Left lung (tissue), 10 donors: Measurements from ENCODE around the gene TRPV2. TPM values are rescaled to one million over a fixed set of nuclear protein-coding genes. Genes with fewer than 3 reads are reported as not detected.

Source experiments
- ATAC-seq: fragments of 200-7000 bp; cut with Tn5 transposase; one replicate; pipeline ENCODE4 v1.9.1; 2020; ENCODE audit warnings: moderate library complexity
- DNase-seq, 4 donors: peaks; one replicate each; pipeline ENCODE4 v3.0.0-alpha.2; 2013 to 2020
- H3K27ac ChIP-seq, 2 donors: fragments of 200-600 bp; sonication (generic) in 1 of 2; one replicate each; pipeline versions ENCODE4 v1.5.0 to v1.8.0; 2020 to 2021
- H3K27me3 ChIP-seq, 2 donors: fragments of 200-600 bp; sonication (generic) in 1 of 2; one replicate each; pipeline versions ENCODE4 v1.5.0 to v1.8.0; 2020 to 2021
- H3K36me3 ChIP-seq, 2 donors: fragments of 200-600 bp; sonication (generic) in 1 of 2; one replicate each; pipeline versions ENCODE4 v1.5.0 to v1.8.0; 2020 to 2021
- H3K4me1 ChIP-seq, 2 donors: fragments of 200-600 bp; one replicate each; pipeline ENCODE4 v1.8.0; 2021
- H3K4me3 ChIP-seq, 2 donors: fragments of 200-600 bp; sonication (generic) in 1 of 2; one replicate each; pipeline versions ENCODE4 v1.5.0 to v1.8.0; 2020 to 2021; ENCODE audit warnings: mild to moderate bottlenecking in 1 of 2
- H3K9me3 ChIP-seq, 2 donors: fragments of 200-600 bp; sonication (generic) in 1 of 2; one replicate each; pipeline versions ENCODE4 v1.5.0 to v1.8.0; 2020 to 2021
- intact Hi-C, 2 donors: fragments of 100-400 bp; cut with DNase I; formaldehyde crosslinking; loops; one replicate each; pipeline versions ENCODE4 v1.11.2 to v1.14.2; 2022
- polyA plus RNA-seq, 6 donors: library from polyadenylated mRNA; unstranded; fragments of 120-200 nt; gene quantifications; one replicate each; pipeline ENCODE4 v1.2.1, GENCODE V29; 2013; ENCODE audit not compliant: insufficient read length in 6 of 6
- total RNA-seq, 2 donors: library from RNA; stranded (reverse); fragmentation: NEBNext Ultra II Directional; extraction: Animal tissue kit (Norgen Biotek cat#: 25700); gene quantifications; one replicate each; pipeline ENCODE4 v1.2.1, GENCODE V29; 2021
- TF ChIP-seq, protein P1 (sequence below), 2 donors: fragments of 200-600 bp; sonication (generic) in 1 of 2; IDR thresholded peaks; one replicate each; pipeline versions ENCODE4 v1.5.0 to v1.8.0; 2021; ENCODE audit warnings: antibody characterized with exemption in 2 of 2
- donor health status: DM: no; HTN: yes; CAD: no.
- donor health status: DM: no; HTN: no; CAD: no.

TRPV2 gene
- total and polyA plus RNA-seq, 8 donors = 9.2 to 97.7 (median 12.2) TPM

DNA sequence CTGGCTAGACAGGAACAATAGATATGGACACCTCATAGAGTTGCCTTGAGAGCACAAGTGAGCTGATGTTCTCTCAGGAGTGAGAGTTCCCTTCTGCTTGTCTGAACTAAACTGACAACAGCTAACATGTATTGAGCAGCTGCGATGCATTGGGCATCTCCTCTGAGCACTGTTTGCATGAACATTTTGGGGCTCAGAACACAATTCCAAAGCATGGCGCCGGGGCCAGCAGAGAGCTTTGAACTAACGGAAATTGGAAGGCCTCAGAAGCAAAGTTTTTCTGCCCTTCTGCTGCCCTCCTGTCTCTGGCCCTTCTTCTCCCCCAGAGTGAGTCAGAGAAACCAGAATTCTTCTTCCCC is 38.1 kb downstream of the TRPV2 start:
- TF ChIP-seq, protein P1, sequence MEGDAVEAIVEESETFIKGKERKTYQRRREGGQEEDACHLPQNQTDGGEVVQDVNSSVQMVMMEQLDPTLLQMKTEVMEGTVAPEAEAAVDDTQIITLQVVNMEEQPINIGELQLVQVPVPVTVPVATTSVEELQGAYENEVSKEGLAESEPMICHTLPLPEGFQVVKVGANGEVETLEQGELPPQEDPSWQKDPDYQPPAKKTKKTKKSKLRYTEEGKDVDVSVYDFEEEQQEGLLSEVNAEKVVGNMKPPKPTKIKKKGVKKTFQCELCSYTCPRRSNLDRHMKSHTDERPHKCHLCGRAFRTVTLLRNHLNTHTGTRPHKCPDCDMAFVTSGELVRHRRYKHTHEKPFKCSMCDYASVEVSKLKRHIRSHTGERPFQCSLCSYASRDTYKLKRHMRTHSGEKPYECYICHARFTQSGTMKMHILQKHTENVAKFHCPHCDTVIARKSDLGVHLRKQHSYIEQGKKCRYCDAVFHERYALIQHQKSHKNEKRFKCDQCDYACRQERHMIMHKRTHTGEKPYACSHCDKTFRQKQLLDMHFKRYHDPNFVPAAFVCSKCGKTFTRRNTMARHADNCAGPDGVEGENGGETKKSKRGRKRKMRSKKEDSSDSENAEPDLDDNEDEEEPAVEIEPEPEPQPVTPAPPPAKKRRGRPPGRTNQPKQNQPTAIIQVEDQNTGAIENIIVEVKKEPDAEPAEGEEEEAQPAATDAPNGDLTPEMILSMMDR (IDR thresholded peaks at IDR 0.05) = no peak
- Histone ChIP-seq H3K27ac (no peak overlapping the region), H3K9me3 (no peaks in the 10 kb centered on the region), H3K27me3 (no peaks in the 10 kb centered on the region), H3K4me3 (no peak overlapping the region), H3K36me3 (peaks cover 0 to 13% of the 10 kb centered on the region in 2 donors), H3K4me1 (no peaks in the 10 kb centered on the region)
- intact Hi-C loops = loop anchor here (2.0 to 10.0 kb wide), 2 partner anchors 67 to 71 kb away; no protein-coding TSS in a partner anchor
- ATAC-seq (no peak), DNase-seq (no peak)

DNA sequence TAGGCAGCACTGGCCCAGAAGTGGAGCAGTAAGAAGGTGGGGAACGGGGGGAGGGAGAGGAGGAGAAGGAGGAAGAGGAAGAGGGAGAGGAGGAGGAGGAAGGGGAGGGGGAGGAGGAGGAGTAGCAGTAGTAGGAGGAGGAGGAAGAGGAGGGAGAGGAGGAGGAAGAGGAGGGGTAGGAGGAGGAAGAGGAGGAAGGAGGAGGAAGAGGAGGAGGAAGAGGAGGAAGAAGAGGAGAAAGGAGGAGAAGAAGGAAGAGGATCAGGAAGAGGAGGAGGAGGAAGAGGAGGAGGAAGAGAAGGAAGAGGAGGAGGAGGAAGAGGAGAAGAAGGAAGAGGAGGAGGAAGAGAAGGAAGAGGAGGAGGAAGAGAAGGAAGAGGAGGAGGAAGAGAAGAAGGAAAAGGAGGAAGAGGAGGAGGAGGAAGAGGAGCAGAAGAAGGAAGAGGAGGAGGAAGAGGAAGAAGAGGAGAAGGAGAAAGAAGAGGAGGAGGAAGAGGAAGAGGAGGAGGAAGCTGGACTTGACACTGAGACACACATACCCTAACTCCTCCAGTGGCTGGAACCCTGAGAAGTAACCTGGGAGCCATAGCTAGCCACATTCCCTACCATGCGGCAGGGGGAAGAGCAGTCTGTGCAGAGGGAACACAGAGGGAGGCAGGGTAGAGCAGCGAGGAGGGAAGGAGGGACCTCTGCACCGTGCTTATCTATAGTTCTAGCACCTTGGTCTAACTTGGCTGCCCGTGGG is 40.8 kb downstream of the TRPV2 start:
- ATAC-seq = no peak
- intact Hi-C loops = loop anchor here in 1 of 2 donors (10.0 kb wide), 1 partner anchor 69 kb away; no protein-coding TSS in a partner anchor

DNA sequence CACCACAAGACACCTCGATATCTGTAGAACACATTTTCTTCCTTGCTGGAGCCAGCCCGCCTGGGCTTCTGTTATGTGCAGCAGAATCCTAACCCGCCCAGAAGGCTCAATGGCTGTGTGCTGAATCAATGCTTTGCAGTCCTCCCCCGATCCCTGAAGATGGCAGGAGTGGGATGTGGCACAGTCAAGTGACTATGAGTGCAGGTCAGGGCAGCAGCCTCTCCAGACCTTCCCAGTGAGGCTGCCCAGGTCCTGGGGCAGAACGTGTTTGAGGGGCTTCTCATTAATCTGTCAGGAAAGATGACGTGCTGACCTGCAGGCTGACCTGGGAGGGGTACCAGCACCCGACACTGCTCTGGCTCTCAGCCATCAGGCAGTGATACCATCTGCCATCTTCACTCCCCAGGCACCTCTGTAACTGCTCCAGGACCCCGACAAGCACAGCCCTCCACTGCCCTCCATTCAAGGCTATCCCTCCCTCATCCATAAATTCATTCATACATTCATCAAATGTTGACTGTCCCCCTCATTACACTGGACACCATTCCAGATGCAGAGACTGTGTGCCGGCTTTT is 41.5 kb downstream of the TRPV2 start:
- intact Hi-C loops = loop anchor here in 1 of 2 donors (10.0 kb wide), 1 partner anchor 68 kb away; no protein-coding TSS in a partner anchor
- H3K27me3 ChIP-seq = no peaks in the 10 kb centered on the region
- no peak overlapping the region for H3K27ac ChIP-seq
- DNase-seq (no peak), ATAC-seq (no peak)
- H3K36me3 ChIP-seq = peaks cover 0 to 10% of the 10 kb centered on the region in 2 donors
- TF ChIP-seq, protein P1 (IDR thresholded peaks at IDR 0.05) = no peak
- H3K9me3 ChIP-seq = no peaks in the 10 kb centered on the region
- no peak overlapping the region for H3K4me3 ChIP-seq
- no peaks in the 10 kb centered on the region for H3K4me1 ChIP-seq

More for the DNA sequence above, 40.8 kb downstream of the TRPV2 start:
- Histone ChIP-seq H3K27ac (no peak overlapping the region), H3K4me1 (no peaks in the 10 kb centered on the region), H3K9me3 (no peaks in the 10 kb centered on the region), H3K4me3 (no peak overlapping the region), H3K27me3 (no peaks in the 10 kb centered on the region), H3K36me3 (peaks cover 0 to 5% of the 10 kb centered on the region in 2 donors)
- TF ChIP-seq, protein P1 (IDR thresholded peaks at IDR 0.05) = no peak
- no peak for DNase-seq

DNA sequence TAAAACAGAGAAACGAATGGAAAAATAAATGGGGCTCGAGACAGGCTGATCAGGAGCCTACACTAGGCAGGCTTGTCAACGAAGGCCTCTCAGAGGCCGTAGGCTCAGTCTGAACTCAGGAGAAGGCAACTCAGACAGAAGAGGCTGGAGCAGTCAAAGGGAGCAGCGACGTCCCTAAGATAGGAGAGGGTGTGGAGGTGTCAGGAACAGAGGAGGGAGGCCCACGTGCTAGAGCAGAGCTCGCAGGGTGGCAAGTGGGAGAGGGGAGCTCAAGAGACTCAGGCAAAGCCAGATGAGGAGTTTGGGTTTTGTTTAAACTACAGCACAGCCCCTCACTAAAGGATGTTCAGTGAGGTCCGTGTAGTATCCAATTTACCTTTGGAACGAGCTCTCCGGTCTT is 43.9 kb downstream of the TRPV2 start:
- intact Hi-C loops = loop anchor here in 1 of 2 donors (10.0 kb wide), 1 partner anchor 66 kb away; no protein-coding TSS in a partner anchor
- Histone ChIP-seq H3K27ac (no peak overlapping the region), H3K4me1 (peaks cover 0 to 2% of the 10 kb centered on the region in 2 donors), H3K27me3 (no peaks in the 10 kb centered on the region), H3K4me3 (no peak overlapping the region), H3K9me3 (no peaks in the 10 kb centered on the region), H3K36me3 (peaks cover 0 to 14% of the 10 kb centered on the region in 2 donors)
- ATAC-seq (no peak), DNase-seq (no peak)
- TF ChIP-seq, protein P1 (IDR thresholded peaks at IDR 0.05) = no peak
